Ovary (tissue), 3 donors: Measurements from ENCODE around the gene CAMKMT.

Experiments used
- POLR2A ChIP-seq: fragments of 450-650 bp; IDR thresholded peaks from one replicate; pipeline ENCODE4 v1.6.1; 2017; ENCODE audit warnings: antibody characterized with exemption, mild to moderate bottlenecking, moderate library complexity
- TF ChIP-seq, protein P1 (sequence below), 3 donors: fragments of 450-650 bp in 2 of 3; fragments of 200-600 bp in 1 of 3; IDR thresholded peaks; one replicate each; pipeline versions ENCODE4 v1.5.1 to v1.8.0; 2016 to 2022; ENCODE audit warnings: antibody characterized with exemption in 3 of 3, mild to moderate bottlenecking in 1 of 3
- donor health status: DM: no; HTN: no; CAD: no.

DNA sequence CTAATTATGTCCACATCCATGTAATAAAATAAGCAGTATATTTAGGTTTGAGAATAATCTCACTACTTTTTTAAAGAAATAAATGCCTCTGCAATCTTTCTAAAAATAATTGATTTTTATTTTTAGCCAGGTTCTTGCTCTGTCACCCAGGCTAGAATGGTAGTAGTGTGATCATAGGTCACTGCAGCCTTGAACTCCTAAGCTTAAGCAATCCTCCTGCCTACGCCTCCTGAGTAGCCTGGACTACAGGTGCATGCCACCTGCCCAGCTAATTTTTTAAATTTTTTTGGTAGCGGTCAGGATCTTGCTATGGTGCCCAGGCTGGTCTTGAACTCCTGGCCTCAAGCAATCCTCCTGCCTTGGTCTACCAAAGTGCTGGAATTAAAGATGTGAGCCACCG, 133.3 kb downstream of the CAMKMT start:
- TF ChIP-seq POLR2A: no peak
- TF ChIP-seq, protein P1, sequence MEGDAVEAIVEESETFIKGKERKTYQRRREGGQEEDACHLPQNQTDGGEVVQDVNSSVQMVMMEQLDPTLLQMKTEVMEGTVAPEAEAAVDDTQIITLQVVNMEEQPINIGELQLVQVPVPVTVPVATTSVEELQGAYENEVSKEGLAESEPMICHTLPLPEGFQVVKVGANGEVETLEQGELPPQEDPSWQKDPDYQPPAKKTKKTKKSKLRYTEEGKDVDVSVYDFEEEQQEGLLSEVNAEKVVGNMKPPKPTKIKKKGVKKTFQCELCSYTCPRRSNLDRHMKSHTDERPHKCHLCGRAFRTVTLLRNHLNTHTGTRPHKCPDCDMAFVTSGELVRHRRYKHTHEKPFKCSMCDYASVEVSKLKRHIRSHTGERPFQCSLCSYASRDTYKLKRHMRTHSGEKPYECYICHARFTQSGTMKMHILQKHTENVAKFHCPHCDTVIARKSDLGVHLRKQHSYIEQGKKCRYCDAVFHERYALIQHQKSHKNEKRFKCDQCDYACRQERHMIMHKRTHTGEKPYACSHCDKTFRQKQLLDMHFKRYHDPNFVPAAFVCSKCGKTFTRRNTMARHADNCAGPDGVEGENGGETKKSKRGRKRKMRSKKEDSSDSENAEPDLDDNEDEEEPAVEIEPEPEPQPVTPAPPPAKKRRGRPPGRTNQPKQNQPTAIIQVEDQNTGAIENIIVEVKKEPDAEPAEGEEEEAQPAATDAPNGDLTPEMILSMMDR (IDR thresholded peaks at IDR 0.05): no peak
